Neuronal stem cell (in vitro differentiated cells): ENCODE measurements around the gene FTCDNL1.

Experiments used
- DNase-seq: peaks from one replicate; pipeline ENCODE4 v3.0.0-alpha.2; 2013; ENCODE audit warnings: low spot score
- H2AFZ ChIP-seq: one replicate; pipeline ENCODE4 v1.6.1; 2013; ENCODE audit warnings: mild to moderate bottlenecking, low read length, inconsistent platforms
- H2AK5ac ChIP-seq: 2 replicates; pipeline ENCODE4 v1.6.1; 2013; ENCODE audit warnings: low read depth, mild to moderate bottlenecking, inconsistent platforms, low read length, moderate library complexity, mixed read lengths
- H2BK120ac ChIP-seq: 2 replicates; pipeline ENCODE4 v1.6.1; 2013; ENCODE audit warnings: low read depth, mild to moderate bottlenecking, inconsistent platforms, low read length, moderate library complexity, mixed read lengths
- H2BK12ac ChIP-seq: one replicate; pipeline ENCODE4 v1.6.1; 2013; ENCODE audit warnings: low read length, inconsistent platforms
- H2BK15ac ChIP-seq: 2 replicates; pipeline ENCODE4 v1.6.1; 2013; ENCODE audit warnings: mild to moderate bottlenecking, low read length, inconsistent platforms, mixed read lengths
- H2BK5ac ChIP-seq: one replicate; pipeline ENCODE4 v1.6.1; 2013; ENCODE audit warnings: inconsistent platforms, mild to moderate bottlenecking, low read length, moderate library complexity
- H3K14ac ChIP-seq: one replicate; pipeline ENCODE4 v1.6.1; 2013; ENCODE audit warnings: low read length, inconsistent platforms
- H3K18ac ChIP-seq: 2 replicates; pipeline ENCODE4 v1.6.1; 2013; ENCODE audit warnings: low read length, inconsistent platforms
- H3K23ac ChIP-seq: 2 replicates; pipeline ENCODE4 v1.6.1; 2013; ENCODE audit warnings: low read depth, mild to moderate bottlenecking, mixed read lengths, low read length, inconsistent platforms; ENCODE audit not compliant: poor library complexity
- H3K27ac ChIP-seq: replicated peaks from 3 replicates; pipeline ENCODE4 v1.5.1; 2013; ENCODE audit warnings: low read length, inconsistent platforms
- H3K27me3 ChIP-seq, 3 experiments: 2 replicates each; pipeline ENCODE4 v1.6.1; 2013; ENCODE audit warnings: low read length in 3 of 3, mild to moderate bottlenecking in 2 of 3, inconsistent platforms in 1 of 3, low read depth in 1 of 3, mixed read lengths in 1 of 3, moderate library complexity in 1 of 3; ENCODE audit not compliant: control insufficient read depth in 3 of 3, insufficient read depth in 3 of 3
- H3K36me3 ChIP-seq, 2 donors: replicated peaks in 1 of 2; 2 replicates each; pipeline ENCODE4 v1.6.1; 2013; ENCODE audit warnings: low read length in 2 of 2; ENCODE audit not compliant: control insufficient read depth in 2 of 2, insufficient read depth in 2 of 2
- H3K4ac ChIP-seq: 2 replicates; pipeline ENCODE4 v1.6.1; 2013; ENCODE audit warnings: inconsistent platforms, mild to moderate bottlenecking, low read length, moderate library complexity
- H3K4me1 ChIP-seq, 2 donors: 1 replicate in 1 of 2; 2 replicates in 1 of 2; pipeline ENCODE4 v1.6.1; 2013; ENCODE audit warnings: low read length in 2 of 2, low read depth in 1 of 2; ENCODE audit not compliant: control insufficient read depth in 2 of 2, insufficient read depth in 1 of 2
- H3K4me2 ChIP-seq: one replicate; pipeline ENCODE4 v1.6.1; 2013; ENCODE audit warnings: mild to moderate bottlenecking, low read length, inconsistent platforms; ENCODE audit not compliant: insufficient read depth, poor library complexity, severe bottlenecking
- H3K4me3 ChIP-seq, 2 donors: 2 replicates each; pipeline ENCODE4 v1.5.1; 2013; ENCODE audit warnings: low read length in 2 of 2, mild to moderate bottlenecking in 2 of 2, inconsistent platforms in 1 of 2, moderate library complexity in 1 of 2
- H3K79me1 ChIP-seq: one replicate; pipeline ENCODE4 v1.6.1; 2013; ENCODE audit warnings: low read depth, mild to moderate bottlenecking, inconsistent platforms, low read length, moderate library complexity
- H3K9ac ChIP-seq: one replicate; pipeline ENCODE4 v1.6.1; 2013; ENCODE audit warnings: mild to moderate bottlenecking, low read depth, low read length, inconsistent platforms; ENCODE audit not compliant: poor library complexity
- H3K9me3 ChIP-seq, 2 donors: replicated peaks in 1 of 2; 2 replicates each; pipeline versions ENCODE3 to v1.6.1; 2013; ENCODE audit warnings: low read length in 2 of 2, mild to moderate bottlenecking in 2 of 2, inconsistent platforms in 1 of 2, low read depth in 1 of 2, mixed read lengths in 1 of 2, moderate library complexity in 1 of 2; ENCODE audit not compliant: control insufficient read depth in 2 of 2, insufficient read depth in 1 of 2
- H4K8ac ChIP-seq: one replicate; pipeline ENCODE4 v1.6.1; 2013; ENCODE audit warnings: low read depth, mild to moderate bottlenecking, inconsistent platforms, low read length, moderate library complexity
- H4K91ac ChIP-seq: one replicate; pipeline ENCODE4 v1.6.1; 2013; ENCODE audit warnings: low read length, low read depth, mild to moderate bottlenecking, inconsistent platforms; ENCODE audit not compliant: poor library complexity
- WGBS, 2 donors: extraction: QIAGEN DNeasy Blood & Tissue Kit; methylation state at CpG; one replicate each; pipeline ENCODE4 v1.1.7; 2013; ENCODE audit warnings: missing lambda C conversion rate in 2 of 2, mixed read lengths in 1 of 2; ENCODE audit not compliant: insufficient read length in 2 of 2, insufficient replicate concordance in 1 of 2; ENCODE audit errors: extremely low coverage in 2 of 2; 5-methylcytosine and 5-hydroxymethylcytosine counted together

The FTCDNL1 gene

DNA sequence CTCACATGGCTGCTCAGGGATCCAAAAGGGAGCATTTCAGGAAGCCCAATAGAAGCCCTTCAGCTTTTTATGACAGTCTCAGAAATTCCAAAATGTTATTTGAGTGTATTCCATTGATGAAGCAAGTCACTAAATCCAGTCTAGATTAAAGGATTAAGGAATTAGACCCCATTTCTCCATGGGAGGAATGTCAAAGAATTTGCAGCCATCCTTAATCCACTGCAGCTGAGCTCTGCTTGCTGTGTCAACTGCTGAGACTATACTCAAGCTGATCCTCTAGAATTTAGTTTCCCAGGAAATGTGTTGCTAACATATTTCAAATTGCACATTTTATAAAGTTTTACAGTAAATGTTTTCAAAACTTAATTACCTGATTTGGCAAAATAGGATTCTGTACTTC lies 31.7 kb upstream of the FTCDNL1 start:
- Histone ChIP-seq H3K36me3 (no peaks in the 10 kb centered on the region), H4K91ac (no peak overlapping the region), H3K27me3 (no peaks in the 10 kb centered on the region), H3K4ac (no peak overlapping the region), H2AFZ (no peak overlapping the region), H3K23ac (no peak overlapping the region), H3K79me1 (no peaks in the 10 kb centered on the region), H3K9ac (no peak overlapping the region), H2BK12ac (no peak overlapping the region), H3K18ac (no peak overlapping the region), H2BK5ac (no peak overlapping the region), H2BK15ac (no peak overlapping the region), H3K9me3 (peaks cover 0 to 4% of the 10 kb centered on the region in 2 donors), H4K8ac (no peak overlapping the region), H2BK120ac (no peak overlapping the region), H3K4me3 (no peak overlapping the region), H3K14ac (no peak overlapping the region), H3K4me1 (no peaks in the 10 kb centered on the region), H3K27ac (no peak overlapping the region), H3K4me2 (no peak overlapping the region), H2AK5ac (no peak overlapping the region)
- no peak for DNase-seq

DNA sequence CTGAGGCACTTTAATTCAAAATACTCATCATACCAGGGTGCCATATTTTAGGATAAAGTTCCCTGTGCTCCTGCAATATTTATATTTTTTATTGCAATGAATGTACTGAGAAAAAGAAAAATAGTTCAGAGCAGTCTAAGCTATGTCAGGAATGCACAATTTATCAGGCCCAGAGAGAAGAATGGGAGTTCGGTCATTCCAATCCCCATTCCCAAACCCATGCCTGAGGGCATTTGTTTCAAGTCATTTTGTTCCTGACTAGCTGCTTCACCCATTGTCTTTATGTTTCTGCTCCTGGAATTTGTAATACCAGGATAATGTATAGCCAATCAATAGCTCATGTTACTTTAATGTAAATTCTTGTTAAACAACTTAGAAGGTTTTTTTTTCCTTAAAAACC lies 24.4 kb upstream of the FTCDNL1 start:
- H3K14ac ChIP-seq, result no peak overlapping the region
- H3K36me3 ChIP-seq, result no peaks in the 10 kb centered on the region
- H3K27ac ChIP-seq, result no peak overlapping the region
- no peak overlapping the region for H2BK5ac ChIP-seq
- H3K4me1 ChIP-seq, result no peaks in the 10 kb centered on the region
- WGBS, 2 donors, result no CpG with 5 or more reads among the region's 1 CpG
- H2BK12ac ChIP-seq, result no peak overlapping the region
- no peak overlapping the region for H2AFZ ChIP-seq
- H3K27me3 ChIP-seq, result no peaks in the 10 kb centered on the region
- no peak overlapping the region for H3K4me2 ChIP-seq
- peaks cover 4 to 9% of the 10 kb centered on the region in 2 donors for H3K9me3 ChIP-seq
- H2BK15ac ChIP-seq, result no peak overlapping the region
- H3K18ac ChIP-seq, result no peak overlapping the region
- H4K91ac ChIP-seq, result no peak overlapping the region
- no peak overlapping the region for H3K9ac ChIP-seq
- DNase-seq, result no peak
- no peak overlapping the region for H2AK5ac ChIP-seq
- no peak overlapping the region for H3K23ac ChIP-seq
- no peak overlapping the region for H3K4ac ChIP-seq
- H4K8ac ChIP-seq, result no peak overlapping the region
- H2BK120ac ChIP-seq, result no peak overlapping the region
- H3K79me1 ChIP-seq, result no peaks in the 10 kb centered on the region
- H3K4me3 ChIP-seq, result no peak overlapping the region

DNA sequence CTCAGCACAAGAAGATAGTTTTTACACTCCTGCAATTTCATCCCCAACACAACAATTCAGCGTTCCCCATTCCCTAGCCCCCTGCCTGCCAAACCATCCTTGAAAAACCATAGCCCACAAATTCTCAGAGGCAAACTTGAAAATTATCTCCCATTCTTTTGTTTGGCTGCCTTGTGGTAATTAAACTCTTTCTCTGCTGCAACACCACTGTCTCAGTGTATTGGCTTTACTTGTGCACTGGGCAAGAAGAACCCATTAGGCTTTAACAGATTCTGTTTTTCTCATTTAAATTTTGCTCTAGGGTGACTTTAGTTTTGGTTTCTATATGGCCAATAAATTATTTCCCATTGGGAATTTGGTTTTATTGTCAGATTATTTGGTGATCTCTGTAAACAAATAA lies 23.2 kb upstream of the FTCDNL1 start:
- H2BK5ac ChIP-seq, result no peak overlapping the region
- H3K9ac ChIP-seq, result no peak overlapping the region
- no peak overlapping the region for H3K18ac ChIP-seq
- H3K23ac ChIP-seq, result no peak overlapping the region
- no peak overlapping the region for H2AK5ac ChIP-seq
- no peak overlapping the region for H3K14ac ChIP-seq
- H3K9me3 ChIP-seq, result peaks cover 4 to 9% of the 10 kb centered on the region in 2 donors
- H2BK15ac ChIP-seq, result no peak overlapping the region
- H4K91ac ChIP-seq, result no peak overlapping the region
- no peak overlapping the region for H2BK120ac ChIP-seq
- H3K36me3 ChIP-seq, result no peaks in the 10 kb centered on the region
- no peak overlapping the region for H3K27ac ChIP-seq
- no peak overlapping the region for H2AFZ ChIP-seq
- no peaks in the 10 kb centered on the region for H3K79me1 ChIP-seq
- no peak overlapping the region for H4K8ac ChIP-seq
- H3K4ac ChIP-seq, result no peak overlapping the region
- WGBS, 2 donors, result no CpG with 5 or more reads among the region's 1 CpG
- no peak for DNase-seq
- peaks cover 0 to 4% of the 10 kb centered on the region in 2 donors for H3K4me1 ChIP-seq
- no peak overlapping the region for H3K4me3 ChIP-seq
- H3K27me3 ChIP-seq, result no peaks in the 10 kb centered on the region
- no peak overlapping the region for H3K4me2 ChIP-seq
- no peak overlapping the region for H2BK12ac ChIP-seq

DNA sequence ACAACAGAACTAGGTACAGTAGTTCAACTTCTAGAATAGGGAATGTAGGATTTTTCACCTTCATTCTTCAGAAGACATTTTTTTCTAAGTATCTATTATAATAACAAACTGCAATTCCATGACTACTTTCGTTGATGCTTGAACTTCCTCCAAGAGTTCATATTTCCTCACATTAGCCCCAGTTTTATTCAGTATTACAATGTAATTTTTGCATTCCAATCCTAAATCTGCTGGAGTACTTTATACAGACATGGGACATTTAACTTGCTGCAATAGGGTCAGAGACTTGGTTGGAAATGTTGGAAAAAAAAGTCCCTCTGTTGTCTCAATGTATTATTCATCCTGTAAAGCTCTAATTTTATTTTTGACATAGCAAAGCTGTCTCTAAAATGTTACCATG lies 19.6 kb upstream of the FTCDNL1 start:
- Histone ChIP-seq H3K36me3 (no peaks in the 10 kb centered on the region), H2BK12ac (no peak overlapping the region), H2BK15ac (no peak overlapping the region), H3K9me3 (peaks cover 0 to 9% of the 10 kb centered on the region in 2 donors), H3K14ac (no peak overlapping the region), H3K27ac (no peak overlapping the region), H4K8ac (no peak overlapping the region), H3K4ac (no peak overlapping the region), H3K27me3 (peaks cover 0 to 4% (median 0%) of the 10 kb centered on the region in 3 experiments), H3K23ac (no peak overlapping the region), H2BK5ac (no peak overlapping the region), H3K4me2 (no peak overlapping the region), H3K79me1 (no peaks in the 10 kb centered on the region), H2AK5ac (no peak overlapping the region), H2AFZ (no peak overlapping the region), H3K4me1 (peaks cover 0 to 4% of the 10 kb centered on the region in 2 donors), H3K4me3 (no peak overlapping the region), H3K9ac (no peak overlapping the region), H3K18ac (no peak overlapping the region), H2BK120ac (no peak overlapping the region), H4K91ac (no peak overlapping the region)
- DNase-seq, result no peak
- WGBS, 2 donors, result no CpG with 5 or more reads among the region's 1 CpG
